H9 (cell line): ENCODE results near the gene LONP2. TPM values are rescaled to one million over a fixed set of nuclear protein-coding genes. Genes with fewer than 3 reads are reported as not detected.
A peak's percentile ranks its signal among the peaks of the same experiment; 100 is the strongest.

Experiments used
- DNase-seq: peaks from one replicate; pipeline ENCODE4 v3.0.0-alpha.2; 2017
- H2AFZ ChIP-seq: one replicate; pipeline ENCODE4 v1.6.1; 2013; ENCODE audit warnings: mild to moderate bottlenecking, low read length, control low read depth, moderate library complexity
- H2AK5ac ChIP-seq: 2 replicates; pipeline ENCODE4 v1.6.1; 2013; ENCODE audit warnings: low read length, control low read depth, mixed read lengths; ENCODE audit not compliant: insufficient read length
- H2BK120ac ChIP-seq: one replicate; pipeline ENCODE4 v1.6.1; 2013; ENCODE audit warnings: low read depth, mild to moderate bottlenecking, low read length, control low read depth, inconsistent platforms; ENCODE audit not compliant: poor library complexity, severe bottlenecking
- H2BK12ac ChIP-seq: 2 replicates; pipeline ENCODE4 v1.6.1; 2013; ENCODE audit warnings: low read length, control low read depth, mixed read lengths, low read depth; ENCODE audit not compliant: insufficient read length
- H2BK15ac ChIP-seq: 2 replicates; pipeline ENCODE4 v1.6.1; 2013; ENCODE audit warnings: low read depth, low read length, control low read depth
- H2BK20ac ChIP-seq: one replicate; pipeline ENCODE4 v1.6.1; 2013; ENCODE audit warnings: low read depth, mild to moderate bottlenecking, low read length, control low read depth, inconsistent platforms; ENCODE audit not compliant: poor library complexity, severe bottlenecking
- H2BK5ac ChIP-seq: 2 replicates; pipeline ENCODE4 v1.6.1; 2013; ENCODE audit warnings: low read length, control low read depth, mixed read lengths; ENCODE audit not compliant: insufficient read length
- H3K14ac ChIP-seq: 2 replicates; pipeline ENCODE4 v1.6.1; 2013; ENCODE audit warnings: low read length, control low read depth; ENCODE audit not compliant: insufficient read depth
- H3K18ac ChIP-seq: 2 replicates; pipeline ENCODE4 v1.6.1; 2013; ENCODE audit warnings: low read depth, mild to moderate bottlenecking, mixed read lengths, low read length, control low read depth; ENCODE audit not compliant: insufficient read length
- H3K23ac ChIP-seq: 2 replicates; pipeline ENCODE4 v1.6.1; 2013; ENCODE audit warnings: low read length, control low read depth, mixed read lengths, low read depth; ENCODE audit not compliant: insufficient read length
- H3K23me2 ChIP-seq: 2 replicates; pipeline ENCODE4 v1.6.1; 2013; ENCODE audit warnings: low read depth, mild to moderate bottlenecking, mixed read lengths, low read length, control low read depth; ENCODE audit not compliant: insufficient read length, poor library complexity, severe bottlenecking
- H3K27ac ChIP-seq: 2 replicates; pipeline ENCODE4 v1.5.1; 2013; ENCODE audit warnings: low read length, control low read depth, mixed read lengths, low read depth; ENCODE audit not compliant: insufficient read length
- H3K27me3 ChIP-seq: 2 replicates; pipeline ENCODE4 v1.6.1; 2013; ENCODE audit warnings: low read length, control low read depth, inconsistent platforms; ENCODE audit not compliant: insufficient read depth
- H3K4ac ChIP-seq: 2 replicates; pipeline ENCODE4 v1.6.1; 2013; ENCODE audit warnings: low read depth, mild to moderate bottlenecking, control low read depth, inconsistent platforms, low read length, moderate library complexity
- H3K4me1 ChIP-seq: 2 replicates; pipeline ENCODE4 v1.6.1; 2013; ENCODE audit warnings: low read length, control low read depth, inconsistent platforms; ENCODE audit not compliant: insufficient read depth
- H3K4me2 ChIP-seq: 2 replicates; pipeline ENCODE4 v1.6.1; 2013; ENCODE audit warnings: low read length, control low read depth, mixed read lengths; ENCODE audit not compliant: insufficient read length, insufficient read depth
- H3K56ac ChIP-seq: 2 replicates; pipeline ENCODE4 v1.6.1; 2013; ENCODE audit warnings: low read depth, mild to moderate bottlenecking, mixed read lengths, low read length, control low read depth; ENCODE audit not compliant: insufficient read length
- H3K79me1 ChIP-seq: 2 replicates; pipeline ENCODE4 v1.6.1; 2013; ENCODE audit warnings: low read depth, mild to moderate bottlenecking, moderate library complexity, low read length, control low read depth, inconsistent platforms; ENCODE audit not compliant: insufficient read depth, poor library complexity, severe bottlenecking
- H3K79me2 ChIP-seq: 2 replicates; pipeline ENCODE4 v1.6.1; 2013; ENCODE audit warnings: low read length, control low read depth, inconsistent platforms; ENCODE audit not compliant: insufficient read depth
- H3K9ac ChIP-seq: 2 replicates; pipeline ENCODE4 v1.6.1; 2013; ENCODE audit warnings: low read length, control low read depth, mixed read lengths; ENCODE audit not compliant: insufficient read length; ENCODE audit errors: extremely low read depth
- H3K9me3 ChIP-seq: one replicate; pipeline ENCODE4 v1.6.1; 2013; ENCODE audit warnings: low read depth, low read length, inconsistent platforms; ENCODE audit not compliant: control insufficient read depth
- H3T11ph ChIP-seq: one replicate; pipeline ENCODE4 v1.6.1; 2013; ENCODE audit warnings: mild to moderate bottlenecking, low read length, control low read depth, inconsistent platforms
- H4K20me1 ChIP-seq: one replicate; pipeline ENCODE4 v1.6.1; 2013; ENCODE audit not compliant: control insufficient read depth, insufficient read length, insufficient read depth
- H4K5ac ChIP-seq: 2 replicates; pipeline ENCODE4 v1.6.1; 2013; ENCODE audit warnings: low read depth, mild to moderate bottlenecking, mixed read lengths, low read length, control low read depth; ENCODE audit not compliant: insufficient read length
- H4K8ac ChIP-seq: replicated peaks from 2 replicates; pipeline ENCODE4 v1.6.1; 2013; ENCODE audit warnings: low read length, control low read depth, mixed read lengths, low read depth; ENCODE audit not compliant: insufficient read length
- H4K91ac ChIP-seq: 2 replicates; pipeline ENCODE4 v1.6.1; 2013; ENCODE audit warnings: low read depth, mild to moderate bottlenecking, moderate library complexity, mixed read lengths, low read length, control low read depth; ENCODE audit not compliant: insufficient read length
- H3K27ac Mint-ChIP-seq, 3 experiments: 2 replicates in 2 of 3; 3 replicates in 1 of 3; pipeline ENCODE4 v1.8.0; 2020 to 2021; ENCODE audit warnings: mixed read lengths in 3 of 3, mild to moderate bottlenecking in 1 of 3, moderate library complexity in 1 of 3
- H3K27me3 Mint-ChIP-seq: 2 replicates; pipeline ENCODE4 v1.8.0; 2021; ENCODE audit warnings: low read depth, mild to moderate bottlenecking, moderate library complexity, mixed read lengths
- H3K36me3 Mint-ChIP-seq, 3 experiments: 2 replicates in 2 of 3; 3 replicates in 1 of 3; pipeline ENCODE4 v1.8.0; 2020 to 2021; ENCODE audit warnings: low read depth in 3 of 3, mixed read lengths in 3 of 3; ENCODE audit not compliant: insufficient read depth in 1 of 3
- H3K4me1 Mint-ChIP-seq, 2 experiments: 2 replicates each; pipeline ENCODE4 v1.8.0; 2020; ENCODE audit warnings: mixed read lengths in 2 of 2
- H3K4me3 Mint-ChIP-seq, 2 experiments: 2 replicates in 1 of 2; 3 replicates in 1 of 2; pipeline ENCODE4 v1.8.0; 2020 to 2021; ENCODE audit warnings: mild to moderate bottlenecking in 2 of 2, mixed read lengths in 2 of 2, moderate library complexity in 1 of 2
- H3K9me3 Mint-ChIP-seq, 2 experiments: 2 replicates in 1 of 2; 3 replicates in 1 of 2; pipeline ENCODE4 v1.8.0; 2020; ENCODE audit warnings: mild to moderate bottlenecking in 2 of 2, mixed read lengths in 2 of 2, moderate library complexity in 1 of 2
- CTCF ChIP-seq: fragments of 200-600 bp; sonication (generic); conservative IDR thresholded peaks from 3 replicates; pipeline ENCODE4 v1.8.0; 2021; ENCODE audit warnings: antibody characterized with exemption, mild to moderate bottlenecking
- WGBS: extraction: QIAGEN DNeasy Blood & Tissue Kit; methylation state at CpG from one replicate; pipeline ENCODE4 v1.1.7; 2013; ENCODE audit warnings: missing lambda C conversion rate, low lambda C conversion rate, mixed read lengths; ENCODE audit not compliant: insufficient read length; ENCODE audit errors: extremely low coverage; 5-methylcytosine and 5-hydroxymethylcytosine counted together
- total RNA-seq: library from RNA; stranded (reverse); gene quantifications from 2 replicates; pipeline ENCODE4 v1.2.1, GENCODE V29; 2021

The LONP2 gene
- total RNA-seq, 1 experiment from 2014 or later: 27.8 TPM

- Histone ChIP-seq H3K14ac (no peak overlapping the region), H4K20me1 (no peaks in the 10 kb centered on the region), H3K9ac (no peak overlapping the region), H3K23me2 (no peaks in the 10 kb centered on the region), H3T11ph (no peak overlapping the region), H3K79me2 (no peaks in the 10 kb centered on the region), H4K8ac (no peak overlapping the region), H4K91ac (no peak overlapping the region), H3K4ac (no peak overlapping the region), H3K79me1 (no peaks in the 10 kb centered on the region), H3K27ac (no peak overlapping the region), H2BK12ac (no peak overlapping the region), H2BK5ac (no peak overlapping the region), H2BK120ac (no peak overlapping the region), H3K9me3 (no peaks in the 10 kb centered on the region), H3K23ac (no peak overlapping the region), H2AFZ (no peak overlapping the region), H4K5ac (no peak overlapping the region), H3K27me3 (no peaks in the 10 kb centered on the region), H3K18ac (no peak overlapping the region), H2BK20ac (no peak overlapping the region), H2BK15ac (no peak overlapping the region), H3K4me2 (no peak overlapping the region), H2AK5ac (no peak overlapping the region), H3K56ac (no peak overlapping the region), H3K4me1 (no peaks in the 10 kb centered on the region; the same call in 1 of the 2 replicates)
- H3K4me1 Mint-ChIP-seq: peaks cover 0 to 5% of the 10 kb centered on the region in 2 experiments; a peak in 2 of 4 replicates
- no peaks in the 10 kb centered on the region for H3K9me3 Mint-ChIP-seq
- no peak overlapping the region for H3K4me3 Mint-ChIP-seq
- no peak for TF ChIP-seq CTCF
- H3K36me3 Mint-ChIP-seq: no peaks in the 10 kb centered on the region
- H3K27ac Mint-ChIP-seq: 0 out of 7 replicates have a peak overlapping the region, but pooled peaks of 1 of the 3 experiments have one; percentile 46
- peaks cover 4% of the 10 kb centered on the region for H3K27me3 Mint-ChIP-seq
- no CpG with 5 or more reads among the region's 8 CpGs for WGBS
- no peak for DNase-seq
Observed at GRCh38 chr16:48206594-48207242, 37.4 kb upstream of the LONP2 start.
